H1 (cell line): ENCODE results near the gene CRABP2. TPM values are rescaled to one million over a fixed set of nuclear protein-coding genes. Genes with fewer than 3 reads are reported as not detected.

ENCODE experiments used
- CTCF ChIA-PET: fragments of 300-600 bp; sonication (Branson Sonifier 250); formaldehyde crosslinking; loops from one replicate; lab custom pipeline; 2021; ENCODE audit not compliant: partially characterized antibody; lab: Charles Lee
- POLR2A ChIA-PET: fragments of 300-600 bp; sonication (Branson Sonifier 250); formaldehyde crosslinking; loops from one replicate; lab custom pipeline; 2021; ENCODE audit warnings: inconsistent platforms; ENCODE audit not compliant: partially characterized antibody; lab: Charles Lee
- DNase-seq, 2 experiments: peaks; one replicate each; pipeline versions ENCODE4 v3.0.0 to v3.0.0-alpha.2; 2010 to 2022; ENCODE audit warnings: low spot score in 2 of 2, low read depth in 1 of 2, mixed read lengths in 1 of 2
- FAIRE-seq: peaks from 2 replicates; lab custom pipeline; 2011; peaks lifted over from hg19 to GRCh38; lab: Jason Lieb, UNC
- H2AFZ ChIP-seq: 2 replicates; pipeline ENCODE4 v1.8.1; 2012; ENCODE audit warnings: low read length, inconsistent platforms
- H2AK5ac ChIP-seq: 2 replicates; pipeline ENCODE4 v1.6.1; 2013; ENCODE audit warnings: low read depth, low read length
- H2BK120ac ChIP-seq: replicated peaks from 2 replicates; pipeline ENCODE3; 2013; ENCODE audit warnings: low read depth, low read length, inconsistent platforms
- H2BK12ac ChIP-seq: 2 replicates; pipeline ENCODE4 v1.6.1; 2013; ENCODE audit warnings: low read depth, low read length
- H2BK15ac ChIP-seq: 2 replicates; pipeline ENCODE4 v1.6.1; 2013; ENCODE audit warnings: low read length
- H2BK20ac ChIP-seq: 2 replicates; pipeline ENCODE4 v1.6.1; 2013; ENCODE audit warnings: low read length
- H2BK5ac ChIP-seq: 2 replicates; pipeline ENCODE4 v1.6.1; 2013; ENCODE audit warnings: low read depth, low read length
- H3K14ac ChIP-seq: 2 replicates; pipeline ENCODE4 v1.6.1; 2013; ENCODE audit warnings: inconsistent platforms; ENCODE audit not compliant: insufficient read length
- H3K18ac ChIP-seq: 2 replicates; pipeline ENCODE4 v1.6.1; 2013; ENCODE audit warnings: low read length; ENCODE audit errors: extremely low read depth
- H3K23ac ChIP-seq: 2 replicates; pipeline ENCODE4 v1.6.1; 2013; ENCODE audit warnings: inconsistent platforms; ENCODE audit not compliant: insufficient read length
- H3K23me2 ChIP-seq: 2 replicates; pipeline ENCODE4 v1.6.1; 2013; ENCODE audit warnings: low read depth, low read length
- H3K27ac ChIP-seq: 2 replicates; pipeline ENCODE4 v1.6.1; 2011; ENCODE audit warnings: low read depth, low read length, inconsistent platforms
- H3K27me3 ChIP-seq, 4 experiments: replicated peaks in 1 of 4; 1 replicate in 1 of 4; 2 replicates in 3 of 4; pipeline versions ENCODE4 v1.6.1 to v1.8.1; 2011 to 2013; ENCODE audit warnings: low read length in 3 of 4, mild to moderate bottlenecking in 3 of 4, inconsistent platforms in 2 of 4, mixed read lengths in 2 of 4, moderate library complexity in 1 of 4; ENCODE audit not compliant: control insufficient read depth in 3 of 4, insufficient read depth in 3 of 4; ENCODE audit errors: extremely low read depth in 1 of 4
- H3K36me3 ChIP-seq, 4 experiments: 2 replicates each; pipeline versions ENCODE4 v1.6.1 to v1.8.1; 2011 to 2013; ENCODE audit warnings: mild to moderate bottlenecking in 4 of 4, low read length in 3 of 4, moderate library complexity in 2 of 4, control low read depth in 1 of 4, inconsistent platforms in 1 of 4; ENCODE audit not compliant: insufficient read depth in 4 of 4, control insufficient read depth in 2 of 4
- H3K4ac ChIP-seq: replicated peaks from 2 replicates; pipeline ENCODE3; 2013; ENCODE audit warnings: low read length, low read depth, mixed read lengths, inconsistent platforms; ENCODE audit not compliant: insufficient read length
- H3K4me1 ChIP-seq, 4 experiments: replicated peaks in 1 of 4; 1 replicate in 1 of 4; 2 replicates in 3 of 4; pipeline versions ENCODE4 v1.6.1 to v1.8.1; 2011 to 2013; ENCODE audit warnings: low read length in 3 of 4, inconsistent platforms in 2 of 4, mixed read lengths in 1 of 4; ENCODE audit not compliant: insufficient read depth in 4 of 4, control insufficient read depth in 3 of 4
- H3K4me2 ChIP-seq, 2 experiments: 2 replicates each; pipeline versions ENCODE4 v1.6.1 to v1.8.1; 2011 to 2013; ENCODE audit warnings: low read depth in 2 of 2, low read length in 2 of 2, control low read depth in 1 of 2, inconsistent platforms in 1 of 2, mild to moderate bottlenecking in 1 of 2; ENCODE audit not compliant: insufficient read depth in 1 of 2
- H3K4me3 ChIP-seq, 4 experiments: fragments of 200-600, 300-600 bp in 1 of 4; sonication (generic), shearing (Covaris generic), sonication (Bioruptor Twin) in 1 of 4; 2 replicates each; pipeline versions ENCODE4 v1.5.1 to v1.8.1; 2011 to 2016; ENCODE audit warnings: low read length in 4 of 4, low read depth in 3 of 4, control low read depth in 2 of 4, inconsistent platforms in 2 of 4, mild to moderate bottlenecking in 2 of 4, mixed read lengths in 1 of 4, moderate library complexity in 1 of 4; ENCODE audit not compliant: insufficient read depth in 2 of 4; ENCODE audit errors: extremely low read depth in 1 of 4
- H3K56ac ChIP-seq: replicated peaks from 2 replicates; pipeline ENCODE3; 2013; ENCODE audit warnings: low read depth, mild to moderate bottlenecking, mixed read lengths, low read length, inconsistent platforms; ENCODE audit not compliant: insufficient read length
- H3K79me1 ChIP-seq: 2 replicates; pipeline ENCODE4 v1.6.1; 2013; ENCODE audit warnings: low read depth, low read length, control low read depth
- H3K79me2 ChIP-seq, 2 experiments: 2 replicates each; pipeline versions ENCODE4 v1.6.1 to v1.8.1; 2012 to 2013; ENCODE audit warnings: low read length in 2 of 2, mild to moderate bottlenecking in 2 of 2, inconsistent platforms in 1 of 2; ENCODE audit not compliant: insufficient read depth in 2 of 2, control insufficient read depth in 1 of 2
- H3K9ac ChIP-seq, 4 experiments: replicated peaks in 1 of 4; 1 replicate in 1 of 4; 2 replicates in 3 of 4; pipeline versions ENCODE4 v1.6.1 to v1.8.1; 2011 to 2013; ENCODE audit warnings: low read depth in 3 of 4, low read length in 3 of 4, control low read depth in 2 of 4, mild to moderate bottlenecking in 2 of 4, moderate library complexity in 2 of 4, inconsistent platforms in 1 of 4; ENCODE audit errors: extremely low read depth in 1 of 4
- H3K9me3 ChIP-seq, 2 experiments: 2 replicates each; pipeline versions ENCODE4 v1.6.1 to v1.8.1; 2012 to 2013; ENCODE audit warnings: mild to moderate bottlenecking in 2 of 2, moderate library complexity in 2 of 2, control low read depth in 1 of 2, inconsistent platforms in 1 of 2, low read depth in 1 of 2, low read length in 1 of 2, mixed read lengths in 1 of 2; ENCODE audit not compliant: insufficient read depth in 2 of 2
- H4K20me1 ChIP-seq, 2 experiments: replicated peaks in 1 of 2; 2 replicates each; pipeline versions ENCODE3 to v1.8.1; 2011 to 2013; ENCODE audit warnings: inconsistent platforms in 2 of 2, low read length in 2 of 2, mild to moderate bottlenecking in 1 of 2; ENCODE audit not compliant: insufficient read depth in 2 of 2, control insufficient read depth in 1 of 2
- H4K5ac ChIP-seq: 2 replicates; pipeline ENCODE4 v1.6.1; 2013; ENCODE audit warnings: low read length, low read depth, mixed read lengths, inconsistent platforms; ENCODE audit not compliant: insufficient read length
- H4K8ac ChIP-seq: 2 replicates; pipeline ENCODE4 v1.8.0; 2013; ENCODE audit warnings: mild to moderate bottlenecking, moderate library complexity, low read length, inconsistent platforms; ENCODE audit not compliant: insufficient read depth; ENCODE audit errors: extremely low read depth
- H4K91ac ChIP-seq: replicated peaks from 2 replicates; pipeline ENCODE3; 2013; ENCODE audit warnings: low read length, mixed read lengths, inconsistent platforms; ENCODE audit not compliant: insufficient read length
- CHD1 ChIP-seq: IDR thresholded peaks from 2 replicates; pipeline ENCODE4 v1.6.1; 2012; ENCODE audit warnings: low read depth, low read length, improper control_type of control experiment
- GTF2F1 ChIP-seq: IDR thresholded peaks from 2 replicates; pipeline ENCODE4 v1.6.1; 2012; ENCODE audit warnings: low read depth, low read length, improper control_type of control experiment, borderline replicate concordance
- NRF1 ChIP-seq: IDR thresholded peaks from 2 replicates; pipeline ENCODE4 v1.6.1; 2011; ENCODE audit warnings: mild to moderate bottlenecking, low read depth, low read length, improper control_type of control experiment
- POLR2A ChIP-seq, 2 experiments: IDR thresholded peaks; 1 replicate in 1 of 2; 2 replicates in 1 of 2; pipeline ENCODE4 v1.6.1; 2011; ENCODE audit warnings: low read depth in 2 of 2, low read length in 2 of 2, mild to moderate bottlenecking in 2 of 2; ENCODE audit errors: control extremely low read depth in 1 of 2
- RNF2 ChIP-seq: fragments of 200-900, 300-1000 bp; sonication (generic); IDR thresholded peaks from 2 replicates; pipeline ENCODE4 v1.7.1; 2016; ENCODE audit warnings: borderline replicate concordance, low read depth, mild to moderate bottlenecking, antibody characterized with exemption, low read length; ENCODE audit not compliant: poor library complexity, severe bottlenecking; ENCODE audit errors: missing control alignments
- WGBS, 2 experiments: shearing (Covaris generic) in 1 of 2; methylation state at CpG; one replicate each; pipeline versions ENCODE4 v1.1.6 to v1.1.7; 2013 to 2015; ENCODE audit warnings: low lambda C conversion rate in 2 of 2, mixed read lengths in 2 of 2, inconsistent platforms in 1 of 2, low coverage in 1 of 2, missing lambda C conversion rate in 1 of 2; ENCODE audit not compliant: insufficient replicate concordance in 2 of 2, insufficient coverage in 1 of 2, insufficient read length in 1 of 2; ENCODE audit errors: extremely low coverage in 1 of 2, missing lambda C conversion rate in 1 of 2; 5-methylcytosine and 5-hydroxymethylcytosine counted together
- polyA plus RNA-seq, 7 experiments: library from polyadenylated mRNA; depleted of rRNA in 3 of 7; stranded (reverse) in 5 of 7; unstranded in 2 of 7; fragments of >200 nt in 5 of 7; fragments of 200-250 nt in 2 of 7; gene quantifications; 1 replicate in 5 of 7; 2 replicates in 1 of 7; 4 replicates in 1 of 7; pipeline versions ENCODE4 v1.2.1 to v1.2.3, GENCODE V29; 2011 to 2013; ENCODE audit warnings: missing spikeins in 2 of 7, mixed read lengths in 2 of 7
- total RNA-seq: library from RNA; stranded (reverse); fragmentation: NEBNext Ultra II Directional; extraction: Animal tissue kit (Norgen Biotek cat#: 25700); gene quantifications from 2 replicates; pipeline ENCODE4 v1.2.1, GENCODE V29; 2021

The CRABP2 gene
- total and polyA plus RNA-seq, 2 of the 8 experiments (the other 6 are each of a cell fraction or from before 2014, with no cell fraction given), result 69.2 to 119 TPM

GRCh38 chr1:156671804-156672203 lies 33.6 kb downstream of the CRABP2 start:
- Histone ChIP-seq H3K4me3 (no peak overlapping the region), H3K4me2 (no peak overlapping the region), H3K23me2 (peaks cover 18% of the 10 kb centered on the region), H3K4me1 (peaks cover 3 to 69% (median 59%) of the 10 kb centered on the region in 4 experiments), H2BK5ac (no peak overlapping the region), H3K27me3 (no peaks in the 10 kb centered on the region; a peak in 1 of 7 replicates), H3K4ac (no peak overlapping the region), H3K14ac (no peak overlapping the region), H3K56ac (no peak overlapping the region), H3K9me3 (no peaks in the 10 kb centered on the region), H3K36me3 (peaks cover 4 to 28% (median 12%) of the 10 kb centered on the region in 4 experiments; a peak in 7 of 8 replicates), H4K20me1 (peaks cover 4 to 10% of the 10 kb centered on the region in 2 experiments), H3K23ac (no peak overlapping the region), H2AFZ (no peak overlapping the region), H3K79me1 (peaks cover 15% of the 10 kb centered on the region; the same call in 1 of the 2 replicates), H3K79me2 (peaks cover 5 to 40% of the 10 kb centered on the region in 2 experiments; a peak in 3 of 4 replicates), H4K5ac (no peak overlapping the region), H2AK5ac (no peak overlapping the region), H3K18ac (no peak overlapping the region), H4K8ac (no peak overlapping the region), H3K27ac (no peak overlapping the region), H2BK12ac (no peak overlapping the region), H3K9ac (no peak overlapping the region), H4K91ac (no peak overlapping the region), H2BK20ac (no peak overlapping the region), H2BK15ac (no peak overlapping the region), H2BK120ac (no peak overlapping the region)
- CTCF ChIA-PET, result interaction anchor here (0.7 to 66.0 kb wide), 8 partner anchors 11 to 47 kb away, joined by 3 to 4284 read pairs (median 4); partner anchors contain the start of genes CRABP2, ISG20L2, METTL25B and NES
- no peak for TF ChIP-seq CHD1
- no peak for TF ChIP-seq RNF2
- TF ChIP-seq POLR2A (IDR thresholded peaks at IDR 0.05; ENCODE audit: control extremely low read depth in 1 of 2, low read depth in 2 of 2, low read length in 2 of 2), result no peak
- no peak for TF ChIP-seq NRF1
- TF ChIP-seq GTF2F1, result no peak
- FAIRE-seq, result no peak
- POLR2A ChIA-PET, result interaction anchor here (11.1 to 13.8 kb wide), 2 partner anchors 8 to 18 kb away, joined by 208 to 419 read pairs; no protein-coding TSS in a partner anchor
- no peak for DNase-seq
- WGBS, 2 experiments, result 95% methylated on average over 2 of the region's 2 CpGs; no CpG with 5 or more reads in 1 of the 2 experiments
